ENCODE results near the gene LCN15.
"Not testable (repeated sequence)": the region's sequence is repeated elsewhere in the genome, so short reads cannot be mapped to it uniquely, and the experiment has no call there.

LCN15 gene

DNA sequence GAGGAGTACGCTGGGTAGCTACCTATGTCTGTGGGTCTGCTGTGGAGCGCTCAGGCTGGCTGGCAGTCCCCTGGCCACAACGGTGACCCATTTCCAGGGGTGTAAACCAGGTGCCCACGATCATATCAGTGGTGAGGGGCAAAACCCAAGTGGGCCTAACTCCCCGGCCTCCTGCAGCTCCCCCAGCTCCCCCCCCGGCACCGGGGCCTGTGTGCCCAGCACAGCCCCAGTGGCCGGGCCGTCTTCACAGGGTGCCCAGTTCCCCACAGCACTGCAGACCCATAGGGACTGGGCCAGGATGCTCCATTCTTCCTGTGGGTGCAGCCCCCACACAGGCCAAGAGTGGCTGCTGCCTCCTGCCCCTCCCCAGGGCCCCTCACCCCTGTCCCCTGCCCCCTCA, 5.3 kb downstream of the LCN15 start:
- TF ChIP-seq EZH2phosphoT487 (IDR thresholded peaks at IDR 0.05; ENCODE audit: low read depth): no peak
- TF ChIP-seq, protein P1, sequence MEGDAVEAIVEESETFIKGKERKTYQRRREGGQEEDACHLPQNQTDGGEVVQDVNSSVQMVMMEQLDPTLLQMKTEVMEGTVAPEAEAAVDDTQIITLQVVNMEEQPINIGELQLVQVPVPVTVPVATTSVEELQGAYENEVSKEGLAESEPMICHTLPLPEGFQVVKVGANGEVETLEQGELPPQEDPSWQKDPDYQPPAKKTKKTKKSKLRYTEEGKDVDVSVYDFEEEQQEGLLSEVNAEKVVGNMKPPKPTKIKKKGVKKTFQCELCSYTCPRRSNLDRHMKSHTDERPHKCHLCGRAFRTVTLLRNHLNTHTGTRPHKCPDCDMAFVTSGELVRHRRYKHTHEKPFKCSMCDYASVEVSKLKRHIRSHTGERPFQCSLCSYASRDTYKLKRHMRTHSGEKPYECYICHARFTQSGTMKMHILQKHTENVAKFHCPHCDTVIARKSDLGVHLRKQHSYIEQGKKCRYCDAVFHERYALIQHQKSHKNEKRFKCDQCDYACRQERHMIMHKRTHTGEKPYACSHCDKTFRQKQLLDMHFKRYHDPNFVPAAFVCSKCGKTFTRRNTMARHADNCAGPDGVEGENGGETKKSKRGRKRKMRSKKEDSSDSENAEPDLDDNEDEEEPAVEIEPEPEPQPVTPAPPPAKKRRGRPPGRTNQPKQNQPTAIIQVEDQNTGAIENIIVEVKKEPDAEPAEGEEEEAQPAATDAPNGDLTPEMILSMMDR (IDR thresholded peaks at IDR 0.05; ENCODE audit: low read depth, low read length): no peak
- Histone ChIP-seq H3K36me3 (replicated peaks; ENCODE audit: low read depth, low read length) (no peaks in the 10 kb centered on the region), H3K9me3 (ENCODE audit: insufficient read depth, low read length) (no peaks in the 10 kb centered on the region), H3K27ac (ENCODE audit: low read length) (no peak overlapping the region), H4K20me1 (ENCODE audit: insufficient read depth, low read length) (no peaks in the 10 kb centered on the region), H3K4me3 (ENCODE audit: low read length) (no peak overlapping the region), H3K9ac (ENCODE audit: low read length) (no peak overlapping the region), H2AFZ (ENCODE audit: low read depth, low read length) (no peak overlapping the region), H3K4me2 (ENCODE audit: low read length) (no peak overlapping the region), H3K4me1 (ENCODE audit: low read length) (no peaks in the 10 kb centered on the region), H3K79me2 (ENCODE audit: low read length) (no peaks in the 10 kb centered on the region), H3K27me3 (ENCODE audit: low read depth, low read length) (0 out of 2 replicates have a peak, but pooled peaks cover 3% of the 10 kb centered on the region)

DNA sequence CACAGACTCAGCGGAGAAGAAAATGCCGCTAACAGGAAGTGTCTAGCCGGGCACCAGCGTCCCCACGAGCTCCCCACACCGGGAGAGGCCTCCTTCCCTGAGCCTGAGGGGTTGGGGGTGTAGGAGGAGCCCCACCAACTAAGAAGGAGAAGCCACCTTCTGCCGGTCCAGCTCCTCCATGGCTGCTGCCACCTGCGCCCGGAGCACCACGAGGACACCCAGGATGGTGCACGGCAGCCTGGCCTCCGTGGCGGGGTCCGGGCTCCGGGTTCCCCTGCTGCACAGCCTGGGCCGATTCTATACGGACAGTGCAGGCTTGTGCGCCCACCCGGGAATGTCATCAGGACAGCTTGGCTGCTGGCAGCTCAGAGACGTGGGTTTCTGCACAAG, 6.6 kb downstream of the LCN15 start:
- Histone ChIP-seq H4K20me1 (ENCODE audit: insufficient read depth, low read length) (no peaks in the 10 kb centered on the region), H3K9ac (ENCODE audit: low read length) (no peak overlapping the region), H3K79me2 (ENCODE audit: low read length) (no peaks in the 10 kb centered on the region), H3K4me3 (ENCODE audit: low read length) (no peak overlapping the region), H2AFZ (ENCODE audit: low read depth, low read length) (no peak overlapping the region), H3K27ac (ENCODE audit: low read length) (no peak overlapping the region), H3K9me3 (ENCODE audit: insufficient read depth, low read length) (peaks cover 1% of the 10 kb centered on the region; the same call in 1 of the 2 replicates), H3K36me3 (replicated peaks; ENCODE audit: low read depth, low read length) (no peaks in the 10 kb centered on the region), H3K27me3 (ENCODE audit: low read depth, low read length) (no peaks in the 10 kb centered on the region), H3K4me1 (ENCODE audit: low read length) (no peaks in the 10 kb centered on the region), H3K4me2 (ENCODE audit: low read length) (no peak overlapping the region)
- TF ChIP-seq EZH2phosphoT487 (IDR thresholded peaks at IDR 0.05; ENCODE audit: low read depth): no peak

DNA sequence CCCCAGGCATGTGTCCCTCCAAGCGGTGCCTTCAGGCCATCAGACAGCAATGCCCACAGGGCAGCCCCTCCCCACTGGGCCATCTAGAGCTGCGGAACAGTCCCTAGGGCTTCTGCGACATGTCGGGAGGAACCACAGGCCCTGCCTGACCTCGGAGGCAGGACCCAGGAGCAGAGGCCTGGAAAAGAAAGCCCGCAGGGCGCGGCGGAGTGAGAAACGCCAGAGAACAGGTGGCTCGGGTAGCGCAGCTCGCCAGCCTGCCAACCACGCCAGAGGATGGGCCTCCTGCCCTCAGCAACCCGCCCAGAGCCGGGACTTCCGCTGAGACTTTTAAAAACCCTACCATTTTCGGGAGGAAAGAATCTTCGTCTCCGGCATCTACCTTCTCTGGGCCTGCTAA, 7.0 kb downstream of the LCN15 start:
- no peaks in the 10 kb centered on the region for H3K27me3 ChIP-seq (ENCODE audit: low read depth, low read length)
- no peak overlapping the region for H3K4me3 ChIP-seq (ENCODE audit: low read length)
- H4K20me1 ChIP-seq (ENCODE audit: insufficient read depth, low read length): no peaks in the 10 kb centered on the region
- H2AFZ ChIP-seq (ENCODE audit: low read depth, low read length): no peak overlapping the region
- H3K9me3 ChIP-seq (ENCODE audit: insufficient read depth, low read length): peaks cover 5% of the 10 kb centered on the region
- H3K79me2 ChIP-seq (ENCODE audit: low read length): no peaks in the 10 kb centered on the region
- H3K4me2 ChIP-seq (ENCODE audit: low read length): no peak overlapping the region
- H3K9ac ChIP-seq (ENCODE audit: low read length): no peak overlapping the region
- no peaks in the 10 kb centered on the region for H3K36me3 ChIP-seq (replicated peaks; ENCODE audit: low read depth, low read length)
- TF ChIP-seq, protein P1 (IDR thresholded peaks at IDR 0.05; ENCODE audit: low read depth, low read length): no peak
- no peak for TF ChIP-seq EZH2phosphoT487 (IDR thresholded peaks at IDR 0.05; ENCODE audit: low read depth)
- no peaks in the 10 kb centered on the region for H3K4me1 ChIP-seq (ENCODE audit: low read length)
- H3K27ac ChIP-seq (ENCODE audit: low read length): no peak overlapping the region

DNA sequence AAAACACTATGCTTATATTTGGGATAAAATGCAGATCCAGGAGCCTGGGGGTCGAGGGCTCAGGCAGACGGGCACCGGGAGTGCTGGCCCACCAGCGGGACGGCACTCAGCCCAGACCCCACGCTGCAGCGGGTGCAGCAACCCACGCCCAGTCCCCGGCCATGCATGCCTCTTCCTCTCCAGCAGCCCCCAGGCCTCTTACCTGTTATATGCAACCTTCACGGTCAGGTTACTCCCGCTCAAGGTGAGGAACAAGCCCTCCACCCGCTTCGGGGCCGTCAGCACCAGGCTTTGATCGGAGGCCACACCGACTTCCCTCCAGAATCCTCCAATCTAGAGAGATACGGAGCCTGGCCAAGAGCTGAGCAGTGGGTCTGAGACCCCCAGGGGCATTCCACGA, 7.5 kb downstream of the LCN15 start:
- no peak overlapping the region for H3K4me3 ChIP-seq (ENCODE audit: low read length)
- H3K79me2 ChIP-seq (ENCODE audit: low read length): no peaks in the 10 kb centered on the region
- no peaks in the 10 kb centered on the region for H3K27me3 ChIP-seq (ENCODE audit: low read depth, low read length)
- peaks cover 10% of the 10 kb centered on the region for H3K9me3 ChIP-seq (ENCODE audit: insufficient read depth, low read length)
- no peaks in the 10 kb centered on the region for H3K36me3 ChIP-seq (replicated peaks; ENCODE audit: low read depth, low read length)
- TF ChIP-seq, protein P1 (IDR thresholded peaks at IDR 0.05; ENCODE audit: low read depth, low read length): no peak
- TF ChIP-seq EZH2phosphoT487 (IDR thresholded peaks at IDR 0.05; ENCODE audit: low read depth): no peak
- H2AFZ ChIP-seq (ENCODE audit: low read depth, low read length): no peak overlapping the region
- H3K9ac ChIP-seq (ENCODE audit: low read length): no peak overlapping the region
- H3K4me2 ChIP-seq (ENCODE audit: low read length): no peak overlapping the region
- no peak overlapping the region for H3K27ac ChIP-seq (ENCODE audit: low read length)
- H3K4me1 ChIP-seq (ENCODE audit: low read length): no peaks in the 10 kb centered on the region
- no peaks in the 10 kb centered on the region for H4K20me1 ChIP-seq (ENCODE audit: insufficient read depth, low read length)

DNA sequence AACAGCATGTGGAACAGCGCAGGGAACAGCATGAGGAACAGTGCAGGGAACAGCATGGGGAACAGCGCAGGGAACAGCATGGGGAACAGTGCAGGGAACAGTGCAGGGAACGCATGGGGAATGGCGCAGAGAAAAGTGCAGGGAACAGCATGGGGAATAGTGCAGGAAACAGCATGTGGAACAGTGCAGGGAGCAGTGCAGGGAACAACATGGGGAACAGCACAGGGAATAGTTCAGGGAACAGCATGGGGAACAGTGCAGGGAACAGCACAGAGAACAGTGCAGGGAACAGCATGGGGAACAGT, 8.2 kb downstream of the LCN15 start:
- Histone ChIP-seq H2AFZ (ENCODE audit: low read depth, low read length) (no peak overlapping the region), H3K4me2 (ENCODE audit: low read length) (no peak overlapping the region), H3K4me3 (ENCODE audit: low read length) (no peak overlapping the region)

DNA sequence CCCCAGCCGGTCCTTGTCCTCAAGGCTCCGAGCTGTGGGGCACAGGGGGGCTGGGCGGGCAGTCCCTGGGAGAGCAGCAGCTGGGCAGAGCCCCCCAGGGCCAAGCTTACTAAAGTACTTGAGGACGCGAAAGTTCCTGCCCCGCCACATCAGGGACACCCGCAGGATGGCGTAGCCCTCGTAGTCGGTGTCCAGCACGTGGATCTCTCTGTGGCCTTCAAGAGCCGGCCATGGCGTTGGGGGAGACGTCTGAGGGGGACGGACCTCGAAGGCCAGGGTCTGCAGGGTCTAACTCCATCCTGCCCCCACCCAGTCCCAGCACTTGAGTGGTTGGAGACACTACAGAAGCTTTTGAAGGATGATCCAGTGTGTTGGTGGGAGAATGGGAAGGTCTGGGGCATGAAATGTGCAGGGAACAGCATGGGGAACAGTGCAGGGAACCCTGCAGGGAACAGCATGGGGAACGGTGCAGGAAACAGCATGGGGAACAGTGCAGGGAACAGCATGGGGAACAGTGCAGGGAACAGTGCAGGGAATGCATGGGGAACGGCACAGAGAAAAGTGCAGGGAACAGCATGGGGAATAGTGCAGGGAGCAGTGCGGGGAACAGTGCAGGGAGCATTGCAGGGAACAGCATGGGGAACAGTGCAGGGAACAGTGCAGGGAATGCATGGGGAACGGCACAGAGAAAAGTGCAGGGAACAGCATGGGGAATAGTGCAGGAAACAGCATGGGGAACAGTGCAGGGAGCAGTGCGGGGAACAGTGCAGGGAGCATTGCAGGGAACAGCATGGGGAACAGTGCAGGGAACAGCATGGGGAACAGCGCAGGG, 8.8 kb downstream of the LCN15 start:
- not testable (repeated sequence) for H3K27ac ChIP-seq (ENCODE audit: low read length); H3K9ac ChIP-seq (ENCODE audit: low read length); H3K4me1 ChIP-seq (ENCODE audit: low read length); H3K4me2 ChIP-seq (ENCODE audit: low read length); H4K20me1 ChIP-seq (ENCODE audit: insufficient read depth, low read length); H3K27me3 ChIP-seq (ENCODE audit: low read depth, low read length); H3K4me3 ChIP-seq (ENCODE audit: low read length); H3K36me3 ChIP-seq (replicated peaks; ENCODE audit: low read depth, low read length); H2AFZ ChIP-seq (ENCODE audit: low read depth, low read length); H3K79me2 ChIP-seq (ENCODE audit: low read length)
- H3K9me3 ChIP-seq (ENCODE audit: insufficient read depth, low read length): peaks cover 16% of the 10 kb centered on the region

More for the DNA sequence above, 8.2 kb downstream of the LCN15 start:
- TF ChIP-seq, protein P1 (IDR thresholded peaks at IDR 0.05; ENCODE audit: low read depth, low read length): no peak
- TF ChIP-seq EZH2phosphoT487 (IDR thresholded peaks at IDR 0.05; ENCODE audit: low read depth): no peak
- Histone ChIP-seq H4K20me1 (ENCODE audit: insufficient read depth, low read length) (no peaks in the 10 kb centered on the region), H3K27ac (ENCODE audit: low read length) (no peak overlapping the region), H3K9me3 (ENCODE audit: insufficient read depth, low read length) (peaks cover 16% of the 10 kb centered on the region), H3K9ac (ENCODE audit: low read length) (no peak overlapping the region), H3K27me3 (ENCODE audit: low read depth, low read length) (no peaks in the 10 kb centered on the region; the same call in 1 of the 2 replicates), H3K36me3 (replicated peaks; ENCODE audit: low read depth, low read length) (no peaks in the 10 kb centered on the region), H3K79me2 (ENCODE audit: low read length) (no peaks in the 10 kb centered on the region), H3K4me1 (ENCODE audit: low read length) (no peaks in the 10 kb centered on the region)

All from OCI-LY3 (cell line).